Measurements from ENCODE around the gene TSACC. TPM values are rescaled to one million over a fixed set of nuclear protein-coding genes. Genes with fewer than 3 reads are reported as not detected.

The TSACC gene
- total RNA-seq, 4 donors from 2014 or later: not detected

GRCh38 chr1:156391366-156391677 is 53.0 kb downstream of the TSACC start:
- Histone ChIP-seq H3K27me3 (peaks cover 0 to 70% (median 22%) of the 10 kb centered on the region in 4 donors), H3K9me3 (no peaks in the 10 kb centered on the region), H3K36me3 (no peaks in the 10 kb centered on the region), H3K27ac (replicated peaks in 1 of 4) (no peak overlapping the region), H3K4me1 (peaks cover 0 to 11% (median 10%) of the 10 kb centered on the region in 4 donors), H3K4me3 (no peak overlapping the region)
- TF ChIP-seq POLR2AphosphoS5 (IDR thresholded peaks at IDR 0.05) (no peak), CTCF (IDR thresholded peaks at IDR 0.05) (no peak), POLR2A (IDR thresholded peaks at IDR 0.05; ENCODE audit: low read depth) (no peak), EP300 (IDR thresholded peaks at IDR 0.05) (no peak)
- no peak for DNase-seq (ENCODE audit: extremely low spot score)
- intact Hi-C loops (cut with DNase I): no loop called here
- 87% methylated on average over 3 of the region's 11 CpGs for WGBS

GRCh38 chr1:156391701-156392100 is 53.4 kb downstream of the TSACC start:
- Histone ChIP-seq H3K27me3 (peaks cover 0 to 66% (median 22%) of the 10 kb centered on the region in 4 donors), H3K27ac (replicated peaks in 1 of 4) (no peak overlapping the region), H3K36me3 (no peaks in the 10 kb centered on the region), H3K9me3 (no peaks in the 10 kb centered on the region), H3K4me1 (peaks cover 0 to 11% (median 10%) of the 10 kb centered on the region in 4 donors), H3K4me3 (no peak overlapping the region)
- WGBS: 69% methylated on average over 6 of the region's 8 CpGs
- TF ChIP-seq CTCF (IDR thresholded peaks at IDR 0.05) (no peak), POLR2AphosphoS5 (IDR thresholded peaks at IDR 0.05) (no peak), EP300 (IDR thresholded peaks at IDR 0.05) (no peak), POLR2A (IDR thresholded peaks at IDR 0.05; ENCODE audit: low read depth) (no peak)
- intact Hi-C loops (cut with DNase I): no loop called here
- no peak for DNase-seq (ENCODE audit: extremely low spot score)

- no peaks in the 10 kb centered on the region for H3K36me3 ChIP-seq
- no peak overlapping the region for H3K4me3 ChIP-seq
- H3K4me1 ChIP-seq: peaks cover 0 to 11% (median 10%) of the 10 kb centered on the region in 4 donors
- H3K27me3 ChIP-seq: peaks cover 0 to 59% (median 21%) of the 10 kb centered on the region in 4 donors
- WGBS: 87% methylated on average over 13 of the region's 13 CpGs
- H3K9me3 ChIP-seq: no peaks in the 10 kb centered on the region
- DNase-seq (ENCODE audit: extremely low spot score): no peak
- H3K27ac ChIP-seq (replicated peaks in 1 of 4): no peak overlapping the region
- TF ChIP-seq CTCF (IDR thresholded peaks at IDR 0.05) (no peak), EP300 (IDR thresholded peaks at IDR 0.05) (no peak), POLR2AphosphoS5 (IDR thresholded peaks at IDR 0.05) (no peak), POLR2A (IDR thresholded peaks at IDR 0.05; ENCODE audit: low read depth) (no peak)
- intact Hi-C loops (cut with DNase I): no loop called here
Measured at GRCh38 chr1:156392452-156392853, 54.1 kb downstream of the TSACC start.

- Histone ChIP-seq H3K4me3 (no peak overlapping the region), H3K9me3 (no peaks in the 10 kb centered on the region), H3K27ac (replicated peaks in 1 of 4) (no peak overlapping the region), H3K27me3 (peaks cover 0 to 52% (median 18%) of the 10 kb centered on the region in 4 donors), H3K36me3 (no peaks in the 10 kb centered on the region), H3K4me1 (peaks cover 0 to 7% (median 7%) of the 10 kb centered on the region in 4 donors)
- TF ChIP-seq POLR2AphosphoS5 (IDR thresholded peaks at IDR 0.05) (no peak), CTCF (IDR thresholded peaks at IDR 0.05) (no peak), POLR2A (IDR thresholded peaks at IDR 0.05; ENCODE audit: low read depth) (no peak), EP300 (IDR thresholded peaks at IDR 0.05) (no peak)
- no peak for DNase-seq (ENCODE audit: extremely low spot score)
- intact Hi-C loops (cut with DNase I): no loop called here
Measured at GRCh38 chr1:156393095-156393494, 54.8 kb downstream of the TSACC start.

GRCh38 chr1:156394082-156394481 is 55.8 kb downstream of the TSACC start:
- TF ChIP-seq POLR2AphosphoS5 (IDR thresholded peaks at IDR 0.05): no peak
- TF ChIP-seq POLR2A (IDR thresholded peaks at IDR 0.05; ENCODE audit: low read depth): no peak
- TF ChIP-seq CTCF (IDR thresholded peaks at IDR 0.05): no peak
- TF ChIP-seq EP300 (IDR thresholded peaks at IDR 0.05): no peak
- Histone ChIP-seq H3K4me3 (no peak overlapping the region), H3K27ac (replicated peaks in 1 of 4) (no peak overlapping the region), H3K27me3 (peaks cover 0 to 43% (median 11%) of the 10 kb centered on the region in 4 donors), H3K9me3 (no peaks in the 10 kb centered on the region), H3K4me1 (no peaks in the 10 kb centered on the region), H3K36me3 (no peaks in the 10 kb centered on the region)
- 88% methylated on average over 3 of the region's 9 CpGs for WGBS
- DNase-seq (ENCODE audit: extremely low spot score): no peak
- intact Hi-C loops (cut with DNase I): no loop called here

All from esophagus muscularis mucosa (tissue), 4 donors.